ENCODE data around the gene AP1B1. TPM values are rescaled to one million over a fixed set of nuclear protein-coding genes. Genes with fewer than 3 reads are reported as not detected.

The AP1B1 gene
- total and polyA plus RNA-seq, 2 of the 13 experiments (the other 11 are each of a cell fraction or from before 2014, with no cell fraction given): 26.6 to 29.7 TPM

DNA sequence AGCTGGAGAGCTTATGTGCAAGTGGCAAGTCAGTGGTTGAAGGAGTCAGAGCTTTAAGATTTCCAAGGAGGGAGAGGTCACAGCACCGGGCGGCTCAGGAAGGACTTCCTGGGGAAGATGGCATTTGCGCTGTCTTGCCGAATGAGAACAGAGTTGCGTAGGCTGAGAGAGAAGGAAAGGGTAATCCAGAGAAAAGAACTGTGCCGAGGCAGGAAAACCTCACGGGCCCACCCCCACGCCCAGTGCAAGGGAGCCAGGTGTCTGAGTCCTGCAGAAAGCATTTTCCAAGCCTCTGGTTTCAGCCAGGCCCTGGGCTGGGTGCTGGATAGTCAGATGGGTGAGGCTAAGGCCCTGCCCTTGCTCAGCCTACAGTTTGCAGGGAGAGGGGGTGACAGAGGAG is 3.2 kb upstream of the AP1B1 start (continued):
- TF ChIP-seq ZKSCAN8 (CRISPR knock-in tag; IDR thresholded peaks at IDR 0.05; ENCODE audit: borderline replicate concordance) (no peak), NRL (CRISPR knock-in tag; IDR thresholded peaks at IDR 0.05; ENCODE audit: borderline replicate concordance) (no peak), ARID2 (CRISPR knock-in tag; IDR thresholded peaks at IDR 0.05; ENCODE audit: borderline replicate concordance) (no peak), ZNF30 (CRISPR knock-in tag; IDR thresholded peaks at IDR 0.05) (no peak)

DNA sequence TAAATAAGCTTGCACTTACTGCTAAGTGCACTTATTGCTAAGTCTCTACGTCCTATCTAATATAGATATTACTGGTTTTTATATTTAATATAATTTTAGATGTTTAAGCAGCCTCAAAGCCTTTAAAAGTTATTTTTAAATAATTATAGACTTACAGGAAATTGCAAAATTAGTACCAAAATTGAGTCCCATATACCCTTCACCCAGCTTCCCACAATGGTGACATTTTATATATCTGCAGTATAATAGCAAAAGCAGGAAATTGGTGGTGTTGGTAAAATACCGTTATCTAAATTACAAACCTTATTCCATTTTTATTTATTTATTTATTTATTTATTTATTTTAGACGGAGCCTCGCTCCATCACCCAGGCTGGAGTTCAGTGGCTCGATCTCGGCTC is 1.9 kb upstream of the AP1B1 start:
- H3K79me2 ChIP-seq (ENCODE audit: insufficient read depth, low read length): peaks cover 15% of the 10 kb centered on the region
- WGBS (ENCODE audit: low lambda C conversion rate): 74% methylated on average over 6 of the region's 6 CpGs
- in situ Hi-C loops (cut with HindIII; ENCODE audit: extremely low pct_ligation_motif_present, low pct_unique_long_range_greater_than_20kb): loop anchor here (10.0 kb wide), 1 partner anchor 125 kb away; no protein-coding TSS in a partner anchor
- intact Hi-C loops (cut with micrococcal nuclease; ENCODE audit: unreplicated experiment): no loop called here
- H3K27me3 ChIP-seq (ENCODE audit: control insufficient read depth in 1 of 2, insufficient read depth in 2 of 2, low read length in 2 of 2): no peaks in the 10 kb centered on the region
- ChIA-PET CTCF (ENCODE audit: low intra/inter-chr PET ratio, low total read pairs) (no interaction called here), POLR2A (no interaction called here)
- DNase-seq (ENCODE audit: low spot score) (no peak), ATAC-seq (no peak), FAIRE-seq (no peak)
- no peaks in the 10 kb centered on the region for H4K20me1 ChIP-seq (ENCODE audit: insufficient read depth, low read length)
- no peak overlapping the region for H3K4me2 ChIP-seq (ENCODE audit: low read depth, low read length)
- H3K9me3 ChIP-seq (ENCODE audit: low read length): no peaks in the 10 kb centered on the region
- H3K36me3 ChIP-seq (replicated peaks in 1 of 2; ENCODE audit: control insufficient read depth in 1 of 2, insufficient read depth in 2 of 2, low read length in 2 of 2): no peaks in the 10 kb centered on the region
- BruUV-seq (replicated peaks): no TSS peak
- no peak overlapping the region for H3K9ac ChIP-seq (ENCODE audit: insufficient read depth, low read depth, low read length)
- TF ChIP-seq REL (CRISPR knock-in tag; conservative IDR thresholded peaks at IDR 0.05) (no peak), ZKSCAN8 (CRISPR knock-in tag; IDR thresholded peaks at IDR 0.05; ENCODE audit: borderline replicate concordance) (no peak), ZNF557 (CRISPR knock-in tag; IDR thresholded peaks at IDR 0.05) (no peak), ZBTB39 (CRISPR knock-in tag; IDR thresholded peaks at IDR 0.05) (no peak), TEAD2 (CRISPR knock-in tag; IDR thresholded peaks at IDR 0.05) (no peak), RNF2 (conservative IDR thresholded peaks at IDR 0.05; ENCODE audit: low read depth) (no peak), ZNF431 (CRISPR knock-in tag; IDR thresholded peaks at IDR 0.05; ENCODE audit: borderline replicate concordance, low read depth) (no peak), CREM (IDR thresholded peaks at IDR 0.05) (no peak), CREM (CRISPR knock-in tag; IDR thresholded peaks at IDR 0.05) (no peak), MXD1 (CRISPR knock-in tag; IDR thresholded peaks at IDR 0.05) (no peak), HIVEP1 (CRISPR knock-in tag; IDR thresholded peaks at IDR 0.05) (no peak), PITX1 (CRISPR knock-in tag; IDR thresholded peaks at IDR 0.05) (no peak)
- H2AFZ ChIP-seq (ENCODE audit: low read length): no peak overlapping the region
- H3K4me1 ChIP-seq (ENCODE audit: insufficient read depth, low read length): peaks cover 66% of the 10 kb centered on the region
- H3K4me3 ChIP-seq (replicated peaks in 1 of 3; ENCODE audit: insufficient read depth in 1 of 3, low read depth in 2 of 3, low read length in 3 of 3): no peak overlapping the region
- H3K27ac ChIP-seq (ENCODE audit: extremely low read length, insufficient read depth, low read length): no peak overlapping the region

Data from HepG2 (cell line).